OCI-LY1 (cell line): ENCODE measurements around the gene ZNF786.

ENCODE experiments used
- H2AFZ ChIP-seq: fragments of 200-600 bp; sonication (generic), shearing (Covaris generic); 2 replicates; pipeline ENCODE4 v1.6.0; 2014; ENCODE audit warnings: antibody characterized with exemption, mild to moderate bottlenecking, low read length
- H3F3A ChIP-seq: fragments of 200-600 bp; sonication (generic), shearing (Covaris generic); 2 replicates; pipeline ENCODE4 v1.6.0; 2014; ENCODE audit warnings: mild to moderate bottlenecking, antibody characterized with exemption, low read length, moderate library complexity; ENCODE audit not compliant: insufficient read depth
- H3K27ac ChIP-seq: fragments of 200-600 bp; sonication (generic); 2 replicates; pipeline ENCODE4 v1.5.1; 2014; ENCODE audit warnings: low read length, mixed run types, mild to moderate bottlenecking, low read depth; ENCODE audit not compliant: poor library complexity, severe bottlenecking
- H3K27me3 ChIP-seq: fragments of 200-600 bp; sonication (generic); 2 replicates; pipeline ENCODE4 v1.6.0; 2014; ENCODE audit warnings: antibody characterized with exemption, mild to moderate bottlenecking, low read length, moderate library complexity; ENCODE audit not compliant: insufficient read depth
- H3K36me3 ChIP-seq: fragments of 200-600 bp; sonication (generic); 2 replicates; pipeline ENCODE4 v1.6.1; 2014; ENCODE audit warnings: mild to moderate bottlenecking, antibody characterized with exemption, low read length, moderate library complexity, mixed read lengths; ENCODE audit not compliant: insufficient read depth
- H3K4me1 ChIP-seq: fragments of 200-600 bp; sonication (generic); 2 replicates; pipeline ENCODE4 v1.5.1; 2014; ENCODE audit warnings: mild to moderate bottlenecking, low read length, moderate library complexity; ENCODE audit not compliant: insufficient read depth, severe bottlenecking
- H3K4me2 ChIP-seq: fragments of 200-600 bp; sonication (generic), shearing (Covaris generic); 2 replicates; pipeline ENCODE4 v1.6.1; 2014; ENCODE audit warnings: low read length
- H3K4me3 ChIP-seq: fragments of 200-600 bp; sonication (generic); 2 replicates; pipeline ENCODE4 v1.5.1; 2014; ENCODE audit warnings: low read length, low read depth, mild to moderate bottlenecking, mixed read lengths; ENCODE audit not compliant: poor library complexity, severe bottlenecking
- H3K79me2 ChIP-seq: fragments of 200-600 bp; shearing (Covaris generic); 2 replicates; pipeline ENCODE4 v1.6.1; 2016; ENCODE audit warnings: mixed run types, low read length, mixed read lengths; ENCODE audit not compliant: insufficient read depth
- H3K9ac ChIP-seq: fragments of 200-600 bp; sonication (generic), shearing (Covaris generic); 2 replicates; pipeline ENCODE4 v1.6.1; 2014; ENCODE audit warnings: mild to moderate bottlenecking, low read length, mixed read lengths
- H3K9me2 ChIP-seq: fragments of 200-600 bp; sonication (generic), shearing (Covaris generic); 2 replicates; pipeline ENCODE4 v1.6.1; 2014; ENCODE audit warnings: low read depth, mild to moderate bottlenecking, low read length, mixed read lengths
- H3K9me3 ChIP-seq: fragments of 200-600 bp; shearing (Covaris generic); 2 replicates; pipeline ENCODE4 v1.6.1; 2014; ENCODE audit warnings: low read length, mixed read lengths
- H4K20me1 ChIP-seq: fragments of 200-600 bp; sonication (generic), shearing (Covaris generic); 2 replicates; pipeline ENCODE4 v1.6.0; 2016; ENCODE audit warnings: mild to moderate bottlenecking, low read length; ENCODE audit not compliant: insufficient read depth
- EZH2 ChIP-seq: fragments of 200-600 bp; sonication (generic), shearing (Covaris generic); IDR thresholded peaks from 2 replicates; pipeline ENCODE4 v1.8.0; 2017; ENCODE audit warnings: borderline replicate concordance, mixed run types, mild to moderate bottlenecking, antibody characterized with exemption, low read length, moderate library complexity, mixed read lengths
- TF ChIP-seq, protein P1 (sequence below): fragments of 200-600 bp; sonication (generic), shearing (Covaris generic); IDR thresholded peaks from 2 replicates; pipeline ENCODE4 v1.5.1; 2017; ENCODE audit warnings: mild to moderate bottlenecking, antibody characterized with exemption, low read length, moderate library complexity, mixed read lengths

ZNF786 gene

DNA sequence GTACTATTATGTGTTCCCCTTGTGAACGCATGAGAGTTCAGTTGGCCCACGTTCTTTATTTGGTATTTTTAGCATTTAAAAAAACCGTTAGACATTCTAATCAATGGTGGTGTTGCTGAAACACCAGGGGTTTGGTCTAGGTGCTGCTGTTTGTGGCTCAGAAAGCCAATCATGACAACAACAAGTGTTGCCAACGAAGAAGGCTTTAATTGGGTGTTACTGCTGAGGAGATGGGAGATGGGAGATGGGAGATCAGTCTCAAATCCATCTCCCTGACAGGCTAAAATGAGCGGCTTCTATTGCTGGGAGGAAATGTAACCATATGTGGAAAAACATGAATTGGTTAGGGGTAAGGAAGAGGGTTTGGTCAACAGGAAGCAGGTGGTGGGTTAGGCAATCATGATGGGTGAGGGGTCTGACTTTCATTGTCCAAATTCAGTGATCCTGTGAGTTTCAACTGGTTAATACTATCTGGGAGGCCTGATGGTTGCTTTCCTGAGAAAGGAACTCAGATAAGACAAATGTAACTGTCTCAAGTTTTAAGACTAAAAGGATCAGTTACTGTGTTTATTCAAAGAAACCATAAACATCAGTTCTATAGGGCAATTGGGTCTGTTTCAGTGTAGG lies 40.2 kb upstream of the ZNF786 start:
- Histone ChIP-seq H3K36me3 (peaks cover 34% of the 10 kb centered on the region), H2AFZ (no peak overlapping the region), H3K9me2 (no peaks in the 10 kb centered on the region), H3K9me3 (peaks cover 18% of the 10 kb centered on the region), H3K27me3 (no peaks in the 10 kb centered on the region), H3K9ac (no peak overlapping the region), H3K4me2 (no peak overlapping the region), H3K4me3 (no peak overlapping the region), H3K4me1 (peaks cover 16% of the 10 kb centered on the region), H4K20me1 (no peaks in the 10 kb centered on the region), H3K79me2 (no peaks in the 10 kb centered on the region), H3F3A (0 out of 2 replicates have a peak, but pooled peaks cover 6% of the 10 kb centered on the region), H3K27ac (no peak overlapping the region)
- TF ChIP-seq, protein P1, sequence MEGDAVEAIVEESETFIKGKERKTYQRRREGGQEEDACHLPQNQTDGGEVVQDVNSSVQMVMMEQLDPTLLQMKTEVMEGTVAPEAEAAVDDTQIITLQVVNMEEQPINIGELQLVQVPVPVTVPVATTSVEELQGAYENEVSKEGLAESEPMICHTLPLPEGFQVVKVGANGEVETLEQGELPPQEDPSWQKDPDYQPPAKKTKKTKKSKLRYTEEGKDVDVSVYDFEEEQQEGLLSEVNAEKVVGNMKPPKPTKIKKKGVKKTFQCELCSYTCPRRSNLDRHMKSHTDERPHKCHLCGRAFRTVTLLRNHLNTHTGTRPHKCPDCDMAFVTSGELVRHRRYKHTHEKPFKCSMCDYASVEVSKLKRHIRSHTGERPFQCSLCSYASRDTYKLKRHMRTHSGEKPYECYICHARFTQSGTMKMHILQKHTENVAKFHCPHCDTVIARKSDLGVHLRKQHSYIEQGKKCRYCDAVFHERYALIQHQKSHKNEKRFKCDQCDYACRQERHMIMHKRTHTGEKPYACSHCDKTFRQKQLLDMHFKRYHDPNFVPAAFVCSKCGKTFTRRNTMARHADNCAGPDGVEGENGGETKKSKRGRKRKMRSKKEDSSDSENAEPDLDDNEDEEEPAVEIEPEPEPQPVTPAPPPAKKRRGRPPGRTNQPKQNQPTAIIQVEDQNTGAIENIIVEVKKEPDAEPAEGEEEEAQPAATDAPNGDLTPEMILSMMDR = no peak
- no peak for TF ChIP-seq EZH2

DNA sequence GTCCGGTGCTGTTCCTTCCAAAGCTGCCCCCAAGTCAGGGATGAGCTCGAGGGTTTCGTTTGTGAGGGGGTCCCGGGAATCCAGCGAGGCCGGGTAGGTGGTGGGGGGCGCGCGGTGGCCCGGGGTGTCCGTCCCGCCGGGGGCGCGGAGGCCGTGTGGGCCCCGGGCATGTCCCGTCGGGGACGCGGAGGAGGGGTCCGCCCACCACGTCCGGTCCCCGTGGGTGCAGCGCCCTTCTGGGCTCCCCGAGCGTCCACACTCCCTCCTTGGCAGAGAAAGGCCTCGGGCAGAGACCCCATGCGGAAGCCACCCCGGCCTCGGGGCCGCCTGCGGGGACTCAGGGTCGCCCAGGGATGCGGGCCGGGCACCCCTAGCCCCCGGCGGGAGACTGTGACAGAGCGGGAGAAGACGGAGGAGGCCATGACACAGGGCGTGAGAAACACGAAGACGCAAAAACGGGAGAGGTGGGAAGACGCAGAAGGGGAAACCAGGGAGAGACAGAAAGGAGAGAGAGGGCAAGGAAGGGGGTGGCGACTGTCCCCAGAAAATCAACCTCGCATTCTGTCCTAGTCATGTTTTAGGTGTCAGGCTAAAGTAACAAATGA lies 36.2 kb upstream of the ZNF786 start:
- peaks cover 17% of the 10 kb centered on the region for H3K4me1 ChIP-seq
- no peaks in the 10 kb centered on the region for H3K79me2 ChIP-seq
- peaks cover 16% of the 10 kb centered on the region for H3K9me3 ChIP-seq
- peak overlapping the region; percentile 9; the same call in 1 of the 2 replicates for H2AFZ ChIP-seq
- no peaks in the 10 kb centered on the region for H4K20me1 ChIP-seq
- peak overlapping the region; percentile 84 for H3K27ac ChIP-seq
- TF ChIP-seq, protein P1 = no peak
- no peak for TF ChIP-seq EZH2
- 0 out of 2 replicates have a peak, but pooled peaks cover 6% of the 10 kb centered on the region for H3F3A ChIP-seq
- H3K9me2 ChIP-seq = no peaks in the 10 kb centered on the region
- H3K27me3 ChIP-seq = no peaks in the 10 kb centered on the region
- H3K36me3 ChIP-seq = peaks cover 24% of the 10 kb centered on the region
- peak overlapping the region; percentile 86 for H3K9ac ChIP-seq
- peak overlapping the region; percentile 83 for H3K4me3 ChIP-seq
- peak overlapping the region; percentile 90 for H3K4me2 ChIP-seq

DNA sequence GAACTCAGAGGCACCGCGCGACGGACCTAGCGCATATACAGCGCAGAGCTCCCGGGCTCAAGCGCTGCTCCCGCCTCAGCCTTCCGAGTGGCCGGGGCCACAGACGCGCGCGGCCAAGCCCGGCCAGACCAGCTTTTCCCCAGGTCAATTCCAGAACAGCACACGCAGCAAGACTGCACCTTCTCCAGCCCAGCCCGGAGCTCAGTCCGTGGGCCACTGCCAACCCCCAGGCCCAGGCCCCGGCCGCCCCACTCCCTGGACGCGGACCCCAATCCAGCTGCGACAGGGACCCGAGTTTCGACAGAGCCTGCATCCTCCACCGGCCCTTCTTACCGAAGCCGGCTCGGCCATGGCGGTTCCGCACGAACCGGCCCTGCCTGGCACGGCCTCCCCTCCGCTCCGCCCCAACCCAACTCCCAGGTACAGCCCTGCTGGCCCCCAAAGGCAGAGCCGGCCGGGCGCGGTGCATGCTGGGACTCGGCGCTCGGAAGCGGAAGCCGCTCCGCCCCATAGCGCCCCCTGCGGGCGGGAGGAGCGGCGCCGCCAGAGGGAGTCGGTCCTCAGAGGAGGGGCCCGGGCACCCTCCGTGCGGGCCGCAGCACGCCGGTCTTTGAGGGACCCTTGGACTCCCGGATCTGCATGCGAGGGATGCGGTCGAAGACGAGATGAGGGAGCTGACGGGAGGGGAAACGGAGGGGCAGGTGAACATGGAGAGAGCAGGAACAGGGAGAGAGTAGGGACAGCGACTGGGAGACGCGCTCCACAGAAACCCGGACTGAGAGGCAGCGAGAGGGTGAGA lies 35.5 kb upstream of the ZNF786 start, which contains the start of gene ZNF425:
TSS of gene ZNF425 (minus strand) at position 462 of the 799 bp plus-strand sequence. CDS start at position 351, 111 bp downstream.
- Histone ChIP-seq H3K4me1 (peaks cover 17% of the 10 kb centered on the region), H3K9ac (peak within 1 kb of the TSS; percentile 86), H3K36me3 (peaks cover 17% of the 10 kb centered on the region), H3K4me2 (peak within 1 kb of the TSS; percentile 90), H3K79me2 (no peaks in the 10 kb centered on the region), H3F3A (0 out of 2 replicates have a peak, but pooled peaks cover 6% of the 10 kb centered on the region), H3K9me3 (peaks cover 9% of the 10 kb centered on the region), H3K27ac (peak within 1 kb of the TSS; percentile 84), H3K4me3 (peak within 1 kb of the TSS; percentile 83), H3K9me2 (no peaks in the 10 kb centered on the region), H4K20me1 (no peaks in the 10 kb centered on the region), H2AFZ (peak within 1 kb of the TSS; percentile 9; the same call in 1 of the 2 replicates), H3K27me3 (no peaks in the 10 kb centered on the region)
- TF ChIP-seq EZH2 = no peak
- TF ChIP-seq, protein P1 = peak; percentile 97
